Measurements from ENCODE around the gene DRG2.

Gene DRG2

GRCh38 chr17:18079543-18079942 lies 8.2 kb upstream of the DRG2 start:
- DNase-seq = no peak

- DNase-seq = no peak
Measured at GRCh38 chr17:18084256-18084655, 3.5 kb upstream of the DRG2 start.

GRCh38 chr17:18089613-18090012 lies 1.9 kb downstream of the DRG2 start:
- no peak for DNase-seq

GRCh38 chr17:18093616-18094408 lies 6.1 kb downstream of the DRG2 start:
- no peak for DNase-seq

GRCh38 chr17:18094409-18094807 lies 6.7 kb downstream of the DRG2 start:
- DNase-seq = no peak

GRCh38 chr17:18099516-18099915 lies 11.8 kb downstream of the DRG2 start:
- DNase-seq = no peak

GRCh38 chr17:18100616-18101015 lies 12.9 kb downstream of the DRG2 start:
- no peak for DNase-seq

- no peak for DNase-seq
Measured at GRCh38 chr17:18101828-18102227, 14.1 kb downstream of the DRG2 start.

- DNase-seq = no peak
Measured at GRCh38 chr17:18102640-18103039, 14.9 kb downstream of the DRG2 start.

GRCh38 chr17:18105027-18105426 lies 17.3 kb downstream of the DRG2 start:
- no peak for DNase-seq

- no peak for DNase-seq
Measured at GRCh38 chr17:18105595-18105994, 17.8 kb downstream of the DRG2 start.

- no peak for DNase-seq
Measured at GRCh38 chr17:18106211-18106610, 18.5 kb downstream of the DRG2 start.

- DNase-seq = no peak
Measured at GRCh38 chr17:18107061-18107790, 19.5 kb downstream of the DRG2 start.

- DNase-seq = no peak
Measured at GRCh38 chr17:18107971-18108370, 20.2 kb downstream of the DRG2 start.

- DNase-seq = no peak
Measured at GRCh38 chr17:18108401-18109312, 20.9 kb downstream of the DRG2 start, which contains the start of gene MYO15A. TSS of gene MYO15A (plus strand) at chr17:18108756. CDS start at chr17:18118801, 10,045 bp downstream.

- no peak for DNase-seq
Measured at GRCh38 chr17:18109935-18110485, 22.3 kb downstream of the DRG2 start.

- DNase-seq = no peak
Measured at GRCh38 chr17:18110636-18111145, 22.9 kb downstream of the DRG2 start.

GRCh38 chr17:18111330-18111971 lies 23.7 kb downstream of the DRG2 start:
- no peak for DNase-seq

GRCh38 chr17:18115517-18115916 lies 27.8 kb downstream of the DRG2 start:
- no peak for DNase-seq

GRCh38 chr17:18116078-18116477 lies 28.3 kb downstream of the DRG2 start:
- no peak for DNase-seq

- DNase-seq = no peak
Measured at GRCh38 chr17:18117533-18117932, 29.8 kb downstream of the DRG2 start.

All from NCI-H1436 treated with DMSO at 0.1 percent for 48 hours (cell line).